Ectodermal cell (in vitro differentiated cells): ENCODE measurements around the gene ADAMTS2.

Experiments
- H3K27ac ChIP-seq: 2 replicates; pipeline ENCODE4 v1.7.0; 2013; ENCODE audit warnings: mild to moderate bottlenecking, low read depth, low read length; ENCODE audit not compliant: insufficient read depth, poor library complexity, severe bottlenecking
- H3K27me3 ChIP-seq: 2 replicates; pipeline ENCODE4 v1.7.0; 2013; ENCODE audit warnings: mild to moderate bottlenecking, low read length; ENCODE audit not compliant: insufficient read depth, control insufficient read depth, poor library complexity, severe bottlenecking
- H3K36me3 ChIP-seq: one replicate; pipeline ENCODE4 v1.7.0; 2013; ENCODE audit warnings: low read length; ENCODE audit not compliant: control insufficient read depth, insufficient read depth
- H3K4me1 ChIP-seq: one replicate; pipeline ENCODE4 v1.7.0; 2013; ENCODE audit warnings: low read length; ENCODE audit not compliant: control insufficient read depth, insufficient read depth
- H3K4me3 ChIP-seq: 2 replicates; pipeline ENCODE4 v1.7.0; 2013; ENCODE audit warnings: low read depth, low read length, control low read depth; ENCODE audit not compliant: insufficient read depth
- H3K9me3 ChIP-seq: 2 replicates; pipeline ENCODE4 v1.7.0; 2013; ENCODE audit warnings: mild to moderate bottlenecking, low read length, moderate library complexity; ENCODE audit not compliant: control insufficient read depth
- WGBS, 2 experiments: methylation state at CpG; one replicate each; pipeline ENCODE4 v1.1.7; 2013; ENCODE audit warnings: missing lambda C conversion rate in 2 of 2; 5-methylcytosine and 5-hydroxymethylcytosine counted together

ADAMTS2 gene

DNA sequence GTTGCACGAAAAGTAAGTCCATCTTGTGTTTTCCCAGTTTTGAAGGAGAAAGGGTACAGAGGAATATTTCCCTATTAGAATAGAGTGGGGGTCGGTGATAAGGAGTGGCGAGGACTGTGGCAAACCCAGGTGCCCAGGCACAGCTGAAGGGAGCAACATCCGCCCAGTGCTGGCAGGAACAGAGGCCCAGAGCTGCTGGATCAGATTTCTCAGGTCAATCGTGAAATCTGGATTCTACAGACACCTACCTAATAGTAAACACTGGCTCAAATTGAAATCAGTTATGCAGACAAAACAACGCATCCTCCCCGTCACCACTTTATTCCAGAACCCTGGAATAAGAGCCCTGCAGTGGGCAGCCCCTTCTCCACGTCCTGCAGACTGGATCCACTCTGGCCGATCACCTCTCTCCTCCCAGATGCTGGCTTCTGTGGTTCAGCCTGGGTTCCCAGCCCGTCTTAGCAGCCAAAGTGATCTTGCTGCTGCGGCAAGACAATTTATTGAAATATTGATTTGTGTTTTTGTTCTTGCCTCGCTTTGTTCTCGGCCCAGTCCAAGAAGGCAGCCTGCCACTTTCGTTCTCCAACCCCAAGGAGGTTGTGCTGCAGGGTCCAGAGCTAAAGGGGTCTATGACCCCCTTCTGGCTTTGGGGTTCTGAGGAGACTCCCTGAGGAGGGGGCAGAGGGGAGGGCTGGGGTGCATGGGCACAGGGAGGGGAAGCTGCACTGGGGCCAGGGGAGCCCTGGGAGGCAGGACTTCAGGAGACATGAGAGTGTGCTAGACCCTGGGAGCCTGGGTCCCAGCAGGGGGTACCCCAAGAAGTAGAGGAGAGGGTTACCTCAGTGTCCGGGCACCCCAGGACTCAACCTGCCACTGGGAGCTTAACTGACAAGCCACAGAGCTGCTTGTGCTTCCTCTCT lies 181.8 kb downstream of the ADAMTS2 start:
- 92 to 95% methylated on average over 15 of the region's 15 CpGs for WGBS, 2 experiments
- Histone ChIP-seq H3K9me3 (no peaks in the 10 kb centered on the region), H3K36me3 (no peaks in the 10 kb centered on the region)

DNA sequence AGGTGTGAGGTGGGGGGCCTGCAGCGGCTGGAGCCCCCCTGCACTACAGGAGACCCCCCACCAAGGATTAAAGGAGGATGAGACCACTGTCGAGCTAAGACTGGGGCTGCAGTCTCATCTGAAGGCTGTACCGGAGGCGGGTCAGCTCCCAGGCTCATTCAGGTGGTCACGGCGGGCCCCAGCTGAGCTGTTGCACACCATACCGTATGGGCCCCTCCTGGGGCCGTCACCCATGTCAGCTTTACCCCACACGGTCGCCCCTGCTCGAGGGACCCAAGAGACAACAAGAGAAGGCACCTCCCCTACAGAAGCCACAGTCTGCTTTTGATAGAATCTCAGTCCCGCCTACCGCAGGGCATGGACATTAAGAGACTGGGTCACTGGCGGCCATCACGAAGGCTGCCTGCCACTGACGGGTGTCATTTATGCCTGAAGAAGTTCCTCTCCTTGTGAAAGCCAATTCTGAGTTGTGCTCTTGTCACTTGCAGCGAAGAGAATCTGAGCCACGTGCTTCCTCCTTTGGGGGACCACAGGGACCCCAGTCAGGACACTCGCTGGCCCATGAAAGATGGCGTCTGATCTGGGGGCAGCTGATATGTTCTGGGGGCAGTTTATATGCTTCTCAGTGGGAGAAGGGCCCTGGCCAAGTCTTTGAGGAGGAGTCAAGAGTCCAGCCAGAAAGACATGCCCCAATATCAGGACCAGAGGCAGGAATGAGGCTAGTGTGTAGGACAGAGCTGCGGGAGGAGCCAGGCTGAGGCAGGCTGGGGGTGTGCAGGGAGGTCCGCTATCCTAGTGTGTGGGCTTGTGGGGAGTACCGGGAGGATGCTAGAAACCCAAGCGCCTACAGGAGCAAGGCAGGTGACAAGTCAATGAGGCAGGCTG lies 182.7 kb downstream of the ADAMTS2 start:
- Histone ChIP-seq H3K27me3 (no peaks in the 10 kb centered on the region), H3K4me1 (no peaks in the 10 kb centered on the region), H3K27ac (no peak overlapping the region), H3K9me3 (no peaks in the 10 kb centered on the region), H3K4me3 (no peak overlapping the region), H3K36me3 (no peaks in the 10 kb centered on the region)
- 93 to 94% methylated on average over 24 of the region's 24 CpGs for WGBS, 2 experiments

More for the DNA sequence above, 181.8 kb downstream of the ADAMTS2 start:
- no peaks in the 10 kb centered on the region for H3K27me3 ChIP-seq
- no peaks in the 10 kb centered on the region for H3K4me1 ChIP-seq
- H3K27ac ChIP-seq = no peak overlapping the region
- no peak overlapping the region for H3K4me3 ChIP-seq

DNA sequence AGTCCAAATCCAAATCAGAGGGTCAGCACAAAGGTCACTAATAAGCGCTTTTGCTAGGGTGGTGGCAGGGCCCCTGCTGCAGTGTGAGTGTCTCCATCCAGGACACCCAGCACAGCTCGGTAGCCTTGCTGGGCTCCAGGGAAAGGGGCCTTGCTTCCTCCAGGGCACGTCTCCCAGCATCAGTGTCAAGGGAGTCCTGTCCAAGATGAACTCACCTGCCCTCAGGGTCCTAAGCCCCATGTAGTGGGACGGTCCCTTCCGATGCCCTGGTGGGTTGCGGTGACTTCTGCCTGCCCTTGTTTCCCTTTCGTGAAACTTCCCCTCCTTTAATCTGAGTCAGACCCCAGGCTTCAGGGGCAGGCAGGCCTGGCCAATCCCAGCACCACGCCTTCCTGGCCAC lies 183.4 kb downstream of the ADAMTS2 start:
- no peaks in the 10 kb centered on the region for H3K36me3 ChIP-seq
- 93 to 94% methylated on average over 8 of the region's 8 CpGs for WGBS, 2 experiments

DNA sequence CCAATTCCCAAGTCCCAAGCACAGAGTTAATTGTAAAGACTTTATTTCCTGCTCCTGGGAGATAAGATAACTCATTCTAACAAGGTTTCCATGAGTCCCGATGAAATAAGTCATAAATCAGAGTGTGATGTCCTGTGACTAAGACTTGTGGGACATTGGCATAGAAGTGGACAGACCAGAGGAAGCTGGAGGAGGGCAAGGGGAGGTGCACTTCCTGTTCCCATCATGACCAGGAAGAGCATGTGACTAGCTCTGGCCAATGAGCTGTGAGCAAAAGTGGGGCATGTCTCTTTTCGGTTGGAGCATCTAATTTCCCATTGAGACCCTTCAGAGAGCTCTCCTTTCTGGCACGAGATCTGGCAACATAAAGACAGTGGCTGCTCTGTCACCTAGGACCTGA lies 184.7 kb downstream of the ADAMTS2 start:
- H3K9me3 ChIP-seq = no peaks in the 10 kb centered on the region
- 92 to 95% methylated on average over 3 of the region's 3 CpGs for WGBS, 2 experiments
- H3K27ac ChIP-seq = no peak overlapping the region
- no peaks in the 10 kb centered on the region for H3K4me1 ChIP-seq
- no peaks in the 10 kb centered on the region for H3K36me3 ChIP-seq
- no peaks in the 10 kb centered on the region for H3K27me3 ChIP-seq
- H3K4me3 ChIP-seq = no peak overlapping the region

More for the DNA sequence above, 183.4 kb downstream of the ADAMTS2 start:
- H3K27ac ChIP-seq = no peak overlapping the region
- no peaks in the 10 kb centered on the region for H3K9me3 ChIP-seq
- H3K27me3 ChIP-seq = no peaks in the 10 kb centered on the region
- H3K4me3 ChIP-seq = no peak overlapping the region
- H3K4me1 ChIP-seq = no peaks in the 10 kb centered on the region

DNA sequence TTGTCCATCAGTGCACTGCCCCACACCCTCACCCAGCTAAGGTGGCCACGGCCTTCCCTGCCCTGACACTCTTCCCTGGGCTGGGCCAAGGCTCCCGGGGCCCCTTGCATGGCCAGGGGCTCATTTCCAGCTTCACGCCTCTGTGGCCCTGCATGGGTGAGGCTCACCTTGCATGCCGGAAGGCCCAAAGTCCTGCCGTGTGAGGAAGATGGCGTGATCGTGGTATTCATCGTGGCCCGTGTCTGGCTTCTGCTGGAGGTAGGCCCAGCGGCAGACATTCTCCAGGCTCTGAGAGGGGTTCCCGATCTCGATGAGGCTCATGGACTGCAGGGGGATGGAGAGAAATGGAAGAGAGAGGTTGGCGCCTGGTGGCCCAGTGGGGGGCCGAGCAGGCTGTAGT lies 186.7 kb downstream of the ADAMTS2 start:
- H3K4me1 ChIP-seq = no peaks in the 10 kb centered on the region
- H3K4me3 ChIP-seq = no peak overlapping the region
- no peaks in the 10 kb centered on the region for H3K9me3 ChIP-seq
- H3K36me3 ChIP-seq = no peaks in the 10 kb centered on the region
- H3K27me3 ChIP-seq = no peaks in the 10 kb centered on the region
- 95% methylated on average over 14 of the region's 14 CpGs for WGBS, 2 experiments
- no peak overlapping the region for H3K27ac ChIP-seq

DNA sequence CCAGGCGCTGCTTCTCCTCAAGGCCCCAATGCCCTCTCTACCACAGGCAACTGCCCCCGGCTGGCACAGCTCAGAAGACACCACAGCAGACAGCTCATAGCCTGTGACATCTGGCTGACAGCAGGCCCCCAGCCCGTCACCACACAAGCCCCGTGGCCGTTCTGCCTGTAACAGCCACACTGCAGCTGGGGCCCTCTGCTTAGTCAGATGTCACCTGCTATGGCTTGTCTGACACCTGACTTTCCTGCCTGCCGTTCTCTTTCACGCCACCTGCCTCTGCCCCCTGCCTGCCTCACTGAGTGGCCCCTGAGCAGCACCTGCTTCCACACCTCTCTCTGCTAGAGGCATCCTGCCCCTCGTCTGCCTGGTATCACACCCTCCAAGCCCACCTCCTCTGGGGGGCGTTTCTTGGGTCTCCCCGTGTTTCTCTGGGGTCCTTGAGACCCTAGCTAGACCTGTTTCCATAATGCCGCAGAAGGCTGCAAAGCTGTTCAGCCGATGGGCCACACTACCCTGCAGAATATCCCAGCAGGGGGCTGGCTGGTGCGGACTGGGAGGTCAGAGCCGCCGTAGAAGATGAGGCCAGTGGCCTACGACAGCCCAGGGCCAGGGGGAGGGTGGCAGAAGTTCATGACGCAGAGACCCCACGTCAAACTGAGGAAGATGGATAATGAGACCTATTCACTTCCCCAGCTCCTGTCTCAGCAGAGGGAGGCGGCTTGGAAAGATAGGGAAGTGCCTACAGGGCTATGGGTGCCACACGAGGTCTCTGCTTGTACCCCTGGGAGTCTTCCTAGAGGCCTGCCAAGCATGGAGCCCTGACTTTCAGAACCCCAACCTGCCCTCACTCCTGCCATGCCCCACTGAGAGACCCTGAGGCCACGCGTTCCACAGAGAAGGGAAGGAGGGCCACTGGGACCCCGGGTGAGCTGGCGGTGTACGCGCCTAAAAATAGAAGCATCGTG lies 190.0 kb downstream of the ADAMTS2 start:
- Histone ChIP-seq H3K4me1 (no peaks in the 10 kb centered on the region), H3K36me3 (no peaks in the 10 kb centered on the region), H3K27me3 (no peaks in the 10 kb centered on the region), H3K4me3 (no peak overlapping the region), H3K27ac (no peak overlapping the region), H3K9me3 (no peaks in the 10 kb centered on the region)
- 88 to 90% methylated on average over 27 of the region's 27 CpGs for WGBS, 2 experiments

DNA sequence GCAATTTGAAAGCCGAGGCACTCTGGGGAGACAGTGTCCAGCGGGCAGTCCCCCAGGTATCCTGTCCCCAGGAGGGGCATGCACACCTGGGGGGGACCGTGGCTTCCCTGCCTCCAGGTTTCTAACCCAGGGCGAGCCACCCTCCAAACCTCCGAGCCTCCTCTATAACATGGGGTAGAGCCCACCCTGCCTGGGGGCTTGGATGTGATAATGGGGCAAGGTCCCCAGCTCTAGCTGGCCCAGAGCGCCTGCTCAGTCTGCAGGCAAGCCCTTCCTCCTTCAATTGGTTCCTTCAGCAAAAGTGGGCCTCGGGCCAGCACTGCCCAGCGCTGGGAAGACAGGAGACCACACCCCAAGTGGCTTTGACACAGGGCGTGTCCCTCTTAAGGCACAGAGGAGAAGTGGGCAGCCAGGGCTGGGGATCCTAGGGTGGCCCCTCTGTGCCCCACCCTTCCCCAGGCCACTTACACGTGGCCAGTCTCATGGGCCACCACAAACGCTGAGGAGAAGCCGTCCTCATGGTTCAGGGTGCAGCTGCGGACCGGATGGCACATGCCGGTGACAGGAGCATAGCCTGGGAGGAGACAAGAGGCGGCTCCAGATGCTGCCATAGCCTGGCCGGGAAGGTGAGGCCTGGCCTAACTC lies 190.8 kb downstream of the ADAMTS2 start:
- 92% methylated on average over 17 of the region's 17 CpGs for WGBS, 2 experiments
- Histone ChIP-seq H3K4me3 (no peak overlapping the region), H3K4me1 (no peaks in the 10 kb centered on the region), H3K36me3 (no peaks in the 10 kb centered on the region), H3K27me3 (no peaks in the 10 kb centered on the region), H3K27ac (no peak overlapping the region), H3K9me3 (no peaks in the 10 kb centered on the region)

DNA sequence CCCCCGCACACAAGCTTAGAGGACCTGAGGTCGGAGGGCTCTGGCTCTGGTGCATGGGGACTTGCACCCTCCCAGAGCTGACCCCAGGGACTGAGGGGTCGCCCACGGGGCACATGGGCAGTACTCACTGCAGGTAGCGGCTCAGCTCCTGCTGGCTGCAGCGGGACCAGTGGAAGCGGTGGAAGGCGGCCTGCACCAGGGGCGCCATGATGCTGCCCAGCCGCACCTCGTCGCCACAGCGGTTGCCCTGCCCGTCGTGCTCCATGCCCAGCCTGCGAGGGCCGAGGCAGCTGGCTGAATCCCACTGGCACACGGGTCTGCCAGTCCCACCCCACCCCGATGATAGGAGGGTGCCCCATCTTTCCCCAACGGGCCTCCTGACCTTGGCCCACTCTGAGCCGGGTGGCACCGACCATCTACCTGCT lies 191.3 kb downstream of the ADAMTS2 start:
- Histone ChIP-seq H3K9me3 (no peaks in the 10 kb centered on the region), H3K4me1 (no peaks in the 10 kb centered on the region), H3K4me3 (no peak overlapping the region), H3K27me3 (no peaks in the 10 kb centered on the region), H3K36me3 (no peaks in the 10 kb centered on the region), H3K27ac (no peak overlapping the region)
- 94 to 96% methylated on average over 22 of the region's 22 CpGs for WGBS, 2 experiments

DNA sequence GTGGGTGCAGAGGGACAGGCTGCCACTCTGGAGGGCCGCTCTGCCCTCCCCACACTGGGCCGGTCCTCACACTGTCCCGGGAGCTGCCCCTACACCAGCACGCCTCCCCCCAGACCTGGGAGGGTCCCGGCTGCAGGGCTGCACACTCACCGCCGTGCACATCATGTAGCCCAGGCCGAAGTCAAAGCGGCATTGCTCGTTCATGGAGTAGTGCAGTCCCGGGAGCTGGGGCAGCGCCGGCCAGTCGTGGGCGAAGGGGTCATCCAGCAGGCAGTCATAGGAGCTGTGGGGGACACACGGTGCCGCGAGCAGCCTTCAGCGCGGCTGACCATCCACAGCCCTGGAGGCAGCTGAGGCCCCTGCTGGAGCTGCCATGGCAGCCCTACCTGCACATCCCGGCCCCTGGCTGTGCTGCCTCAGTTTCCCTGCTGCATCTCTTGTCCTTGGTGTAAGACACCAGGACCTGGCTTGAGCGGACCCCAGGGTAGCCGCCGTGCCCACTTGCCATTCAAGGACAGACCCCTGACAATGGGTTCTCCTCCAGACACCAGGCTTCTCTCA lies 191.8 kb downstream of the ADAMTS2 start:
- Histone ChIP-seq H3K36me3 (no peaks in the 10 kb centered on the region), H3K9me3 (no peaks in the 10 kb centered on the region)
- 94 to 96% methylated on average over 24 of the region's 24 CpGs for WGBS, 2 experiments

More for the DNA sequence above, 191.8 kb downstream of the ADAMTS2 start:
- Histone ChIP-seq H3K27me3 (no peaks in the 10 kb centered on the region), H3K27ac (no peak overlapping the region), H3K4me1 (no peaks in the 10 kb centered on the region), H3K4me3 (no peak overlapping the region)
